Neural cell (in vitro differentiated cells): ENCODE data around the gene STX16.

ENCODE experiments used
- CTCF ChIP-seq: fragments of 450-650 bp; IDR thresholded peaks from 2 replicates; pipeline ENCODE4 v1.5.1; 2014; ENCODE audit warnings: antibody characterized with exemption, mild to moderate bottlenecking, moderate library complexity; ENCODE audit not compliant: poor library complexity, severe bottlenecking
- EP300 ChIP-seq: fragments of 450-650 bp; conservative IDR thresholded peaks from 2 replicates; pipeline ENCODE4 v1.6.1; 2014; ENCODE audit warnings: antibody characterized with exemption, mild to moderate bottlenecking, moderate library complexity; ENCODE audit not compliant: poor library complexity, severe bottlenecking
- EZH2 ChIP-seq: fragments of 200-600, 300-800 bp; shearing (Covaris generic), sonication (generic); IDR thresholded peaks from 2 replicates; pipeline ENCODE4 v1.6.1; 2014; ENCODE audit warnings: antibody characterized with exemption, low read length, borderline replicate concordance, mild to moderate bottlenecking; ENCODE audit not compliant: insufficient read depth, poor library complexity, severe bottlenecking
- MXI1 ChIP-seq: fragments of 450-650 bp; conservative IDR thresholded peaks from 2 replicates; pipeline ENCODE4 v1.6.1; 2014; ENCODE audit warnings: antibody characterized with exemption, mild to moderate bottlenecking; ENCODE audit not compliant: poor library complexity, severe bottlenecking
- SMC3 ChIP-seq: fragments of 450-650 bp; conservative IDR thresholded peaks from 2 replicates; pipeline ENCODE4 v1.6.1; 2014; ENCODE audit warnings: antibody characterized with exemption, mild to moderate bottlenecking, moderate library complexity; ENCODE audit not compliant: poor library complexity

GRCh38 chr20:58610071-58610800 is 40.8 kb upstream of the STX16 start:
- no peak for TF ChIP-seq CTCF
- no peak for TF ChIP-seq EP300
- no peak for TF ChIP-seq EZH2
- TF ChIP-seq MXI1: no peak
- TF ChIP-seq SMC3: no peak
